Kasumi-1 (cell line): ENCODE data around the gene LRP10.
"Not testable (repeated sequence)": the region's sequence is repeated elsewhere in the genome, so short reads cannot be mapped to it uniquely, and the experiment has no call there.

Source experiments
- DNase-seq, 2 experiments: peaks; one replicate each; lab custom pipeline; 2025; lab: John Stamatoyannopoulos, UW

LRP10 gene

GRCh38 chr14:22887260-22887989 lies 15.9 kb downstream of the LRP10 start:
- DNase-seq = no peak

DNA sequence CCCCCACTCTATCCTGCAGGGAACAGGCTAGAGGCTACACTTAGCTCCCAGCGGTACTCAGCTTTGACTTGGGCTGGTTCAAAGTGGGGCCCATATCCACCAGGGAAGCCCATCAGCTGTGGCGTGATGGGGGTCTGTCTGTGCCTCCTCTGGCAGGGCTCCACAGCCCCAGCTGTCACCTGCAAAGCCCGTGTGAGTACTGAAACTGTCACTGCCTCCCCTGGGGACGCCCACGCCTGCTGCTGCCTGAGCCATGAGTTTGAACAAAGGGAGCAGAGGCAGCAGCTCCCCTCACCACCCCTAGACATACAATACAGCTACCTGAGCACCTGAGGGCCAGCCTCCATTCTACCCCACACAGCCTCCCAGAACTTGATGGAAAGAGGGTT lies 16.4 kb downstream of the LRP10 start:
- DNase-seq = no peak

- DNase-seq = no peak
These were observed 17.1 kb downstream of the LRP10 start for GRCh38 chr14:22888662-22889061.

GRCh38 chr14:22890416-22890815 lies 18.9 kb downstream of the LRP10 start:
- no peak for DNase-seq

DNA sequence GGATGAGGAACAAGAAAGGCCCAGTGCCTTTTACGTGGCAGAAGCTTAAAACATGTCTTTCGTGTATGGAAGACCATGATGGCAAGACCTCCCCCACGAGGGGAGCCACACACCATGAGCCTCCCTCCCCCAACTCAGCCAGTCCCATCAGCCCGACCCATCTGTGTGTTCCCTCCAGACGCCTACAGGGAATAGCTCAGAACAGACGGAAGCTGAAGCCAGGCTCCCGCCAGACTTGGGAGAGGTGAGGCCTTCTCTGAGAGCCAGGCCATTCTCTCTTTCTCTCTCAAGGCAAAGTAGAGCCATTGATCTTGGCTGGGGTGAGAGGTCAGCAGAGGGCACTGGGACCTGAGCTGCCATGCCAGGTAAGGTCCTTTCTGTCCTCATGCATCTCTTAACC lies 20.9 kb downstream of the LRP10 start:
- no peak for DNase-seq

DNA sequence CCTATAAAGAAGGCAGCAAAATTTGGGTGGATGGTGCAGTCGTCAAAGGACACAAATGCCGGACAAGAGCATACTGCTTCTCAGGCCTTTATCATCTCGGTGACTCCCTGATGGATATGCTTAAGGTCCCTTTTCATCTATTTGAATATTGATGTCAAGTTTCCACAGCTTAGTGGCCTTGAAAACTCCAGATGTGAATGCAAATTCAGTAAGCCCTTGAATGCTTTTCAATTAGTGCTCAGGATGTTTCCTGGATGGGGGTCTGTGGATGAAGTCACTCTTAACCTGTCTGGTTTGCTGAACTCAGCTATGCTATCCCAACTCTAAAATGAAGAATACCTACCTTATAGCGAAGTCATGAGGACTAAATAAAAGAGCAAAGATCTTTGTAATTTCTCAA lies 22.2 kb downstream of the LRP10 start:
- DNase-seq = no peak

- no peak for DNase-seq
These were observed 23.9 kb downstream of the LRP10 start for GRCh38 chr14:22895402-22895801.

DNA sequence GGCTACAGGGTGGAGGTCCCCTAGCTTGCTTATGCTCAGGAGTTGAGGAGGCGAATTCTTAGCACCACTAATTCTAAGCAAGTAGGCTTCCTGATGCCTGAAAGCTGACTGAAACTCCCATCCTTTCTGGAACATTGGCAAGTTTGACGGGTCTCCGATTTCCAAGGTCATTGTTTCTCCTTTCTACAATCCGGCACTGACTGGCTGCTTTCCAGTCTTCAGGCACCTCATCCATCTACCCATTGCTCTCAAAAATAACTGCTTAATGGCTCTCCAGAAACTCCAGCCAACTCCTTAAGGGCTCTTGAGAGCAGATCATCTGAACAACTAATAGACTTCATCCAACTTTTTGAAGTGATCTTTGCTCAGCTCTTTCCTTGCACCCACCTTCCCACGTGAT lies 24.8 kb downstream of the LRP10 start:
- DNase-seq = no peak

DNA sequence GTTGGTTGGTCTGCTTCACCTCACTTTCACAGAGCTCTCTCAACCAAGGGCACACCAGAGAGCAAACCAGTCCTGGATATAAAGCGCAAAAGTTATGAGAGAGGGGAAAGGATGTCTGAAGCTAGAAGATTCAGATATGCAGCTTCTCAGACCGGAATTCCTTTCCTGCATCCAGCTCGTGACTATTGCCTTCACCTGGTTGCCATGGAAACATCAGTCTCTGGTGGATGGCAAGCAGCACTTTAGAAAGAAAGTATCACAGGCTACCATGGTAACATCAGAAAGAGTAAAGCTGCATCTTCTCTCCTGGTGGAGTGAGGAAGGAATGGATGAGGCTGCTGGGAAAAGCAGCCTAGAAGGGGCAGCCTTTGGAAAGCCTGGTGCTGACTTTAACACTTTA lies 25.2 kb downstream of the LRP10 start:
- no peak for DNase-seq

DNA sequence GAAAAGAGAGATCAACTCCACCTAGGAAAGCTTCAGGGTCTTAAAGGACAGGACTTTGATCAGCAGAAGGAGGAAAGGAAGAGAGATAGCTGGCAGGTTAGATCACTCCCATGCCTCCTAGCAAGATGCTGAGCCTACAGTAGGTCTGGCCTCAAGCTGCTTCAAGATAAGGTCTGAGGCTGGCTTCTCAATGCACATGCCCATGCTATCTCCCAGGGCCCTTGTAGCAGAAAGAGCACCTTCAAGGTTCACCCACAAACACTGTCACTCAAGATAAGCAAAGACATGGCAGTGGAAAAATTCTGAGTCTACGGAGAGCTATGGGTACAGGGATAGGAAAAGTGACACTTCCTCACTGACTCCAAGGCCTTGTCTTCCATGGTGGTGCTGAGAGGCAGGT lies 25.8 kb downstream of the LRP10 start:
- DNase-seq = no peak

GRCh38 chr14:22898302-22899090 lies 27.0 kb downstream of the LRP10 start:
- DNase-seq = no peak

GRCh38 chr14:22900081-22900799 lies 28.7 kb downstream of the LRP10 start:
- DNase-seq = peak; percentile 75

DNA sequence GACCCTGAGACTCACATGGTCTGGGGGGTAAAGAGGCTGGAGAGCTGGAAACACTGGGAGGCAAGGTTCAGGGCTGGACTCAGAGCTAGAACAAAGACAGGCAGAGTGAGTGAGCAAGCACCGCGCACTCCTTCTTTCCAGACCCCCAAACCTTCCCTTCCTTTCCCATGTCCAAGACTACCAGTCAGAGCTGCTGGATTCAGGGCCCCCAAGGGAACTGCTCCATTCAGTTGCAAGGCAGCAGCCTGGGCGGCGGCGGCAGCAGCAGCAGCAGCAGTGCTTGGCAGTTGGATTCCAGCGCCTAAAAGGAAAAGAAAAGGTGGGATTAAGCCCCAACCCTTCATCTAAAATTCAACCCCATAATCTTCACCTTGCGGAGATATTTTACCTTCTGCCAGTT lies 30.3 kb downstream of the LRP10 start:
- DNase-seq = no peak

DNA sequence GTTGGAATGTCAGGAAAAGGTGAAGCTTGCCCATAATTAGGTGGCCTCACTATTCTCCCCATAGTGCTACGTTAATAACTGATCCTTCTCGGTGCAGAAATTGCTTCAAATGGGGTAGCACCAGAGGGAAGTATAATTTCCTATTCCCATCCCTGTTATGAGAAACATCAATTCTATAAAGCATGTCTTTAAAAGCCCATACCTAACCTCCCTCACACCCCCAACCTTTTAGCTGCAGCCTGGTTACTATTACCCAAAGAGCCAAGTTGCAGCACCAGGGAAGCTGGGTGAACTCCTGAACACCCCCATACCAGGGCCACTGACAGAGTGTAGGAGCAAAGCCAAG lies 32.2 kb downstream of the LRP10 start:
- no peak for DNase-seq

GRCh38 chr14:22905627-22906026 lies 34.1 kb downstream of the LRP10 start:
- no peak for DNase-seq

DNA sequence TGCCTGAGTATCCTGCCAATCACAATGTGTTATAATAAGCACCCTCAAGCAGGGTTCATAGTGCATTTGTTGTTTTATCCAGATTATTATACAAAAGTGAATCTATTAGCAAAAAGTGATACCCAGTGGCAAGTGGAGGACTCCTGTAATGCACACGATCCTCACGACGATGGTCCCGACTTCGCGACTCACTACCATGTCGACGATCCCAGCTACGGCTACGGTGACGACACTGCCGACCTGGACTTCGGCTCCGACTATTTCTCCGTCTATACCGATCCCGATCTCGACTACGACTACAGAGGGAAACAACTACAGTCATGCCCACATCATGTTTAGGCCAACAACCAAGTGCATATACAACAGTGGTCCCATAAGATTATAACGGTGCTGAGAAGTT lies 34.5 kb downstream of the LRP10 start:
- no peak for DNase-seq

GRCh38 chr14:22907429-22907828 lies 35.9 kb downstream of the LRP10 start:
- no peak for DNase-seq

DNA sequence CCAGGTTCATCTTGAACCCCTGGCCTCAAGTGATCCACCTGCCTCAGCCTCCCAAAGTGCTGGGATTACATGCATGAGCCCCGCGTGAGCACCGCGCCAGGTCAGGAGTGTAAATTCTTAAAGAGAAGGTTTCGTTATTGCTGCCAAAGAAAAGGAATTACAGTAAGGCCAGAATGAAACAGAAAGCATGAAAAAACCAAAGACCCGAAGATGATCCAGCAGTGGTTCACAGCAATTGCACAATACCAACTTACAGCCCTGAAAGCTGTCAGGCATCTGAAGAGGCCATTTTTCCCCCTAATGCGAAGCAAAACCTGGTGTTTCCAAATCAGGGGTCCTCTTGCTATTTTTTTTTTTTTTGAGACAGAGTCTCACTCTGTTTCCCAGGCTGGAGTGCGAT lies 37.1 kb downstream of the LRP10 start:
- no peak for DNase-seq

GRCh38 chr14:22910916-22911315 lies 39.4 kb downstream of the LRP10 start:
- no peak for DNase-seq

DNA sequence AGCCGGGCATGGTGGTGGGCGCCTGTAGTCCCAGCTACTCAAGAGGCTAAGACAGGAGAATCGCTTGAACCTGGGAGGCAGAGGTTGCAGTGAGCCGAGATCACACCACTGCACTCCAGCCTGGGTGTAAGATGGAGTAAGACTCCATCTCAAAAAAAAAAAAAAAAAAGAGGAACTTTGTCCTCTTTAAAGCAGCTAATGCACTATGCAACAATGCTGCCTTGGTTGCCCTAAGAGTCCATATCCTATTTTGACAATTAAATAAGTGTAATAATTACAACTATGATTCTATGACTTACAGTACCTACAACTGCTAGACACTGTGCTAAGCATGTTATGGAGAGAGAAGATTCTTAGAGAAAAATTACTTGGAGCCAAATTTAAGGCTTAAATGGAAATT lies 43.3 kb downstream of the LRP10 start:
- DNase-seq = not testable (repeated sequence)

DNA sequence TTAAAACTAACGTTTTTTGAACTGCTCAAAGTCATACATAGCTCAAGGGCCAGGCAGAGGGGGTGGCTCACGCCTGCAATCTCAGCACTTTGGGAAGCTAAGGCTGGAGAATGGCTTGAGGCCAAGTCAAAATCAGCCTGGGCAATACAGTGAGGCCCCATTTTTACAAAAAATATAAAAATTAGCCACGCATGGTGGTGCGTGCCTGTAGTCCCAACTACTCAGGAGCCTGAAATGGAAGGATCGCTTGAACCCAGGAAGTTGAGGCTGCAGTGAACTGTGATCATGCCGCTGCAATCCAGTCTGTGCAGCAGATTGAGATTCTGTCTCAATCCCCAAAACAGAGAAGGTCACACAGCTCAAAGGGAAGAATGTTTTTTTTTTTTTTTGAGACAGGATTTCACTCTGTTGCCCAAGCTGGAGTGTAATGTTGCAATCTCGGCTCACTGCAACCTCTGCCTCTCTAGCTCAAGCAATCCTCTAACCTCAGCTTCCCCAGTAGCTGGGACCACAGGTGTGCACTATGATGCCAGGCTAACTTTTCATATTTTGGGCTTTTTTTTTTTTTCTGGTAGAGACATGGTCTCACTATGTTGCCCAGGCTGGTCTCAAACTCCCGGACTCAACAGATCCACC lies 44.5 kb downstream of the LRP10 start:
- no peak for DNase-seq

- DNase-seq = peak; percentile 96
These were observed 47.5 kb downstream of the LRP10 start, which contains the start of gene RBM23 for GRCh38 chr14:22918804-22919600. TSS of gene RBM23 (minus strand) at chr14:22919149.
